Measurements from ENCODE around the gene LIN7A. TPM values are rescaled to one million over a fixed set of nuclear protein-coding genes. Genes with fewer than 3 reads are reported as not detected.

Gene LIN7A
- 0.04 and 0.15 TPM in 2 replicates for total RNA-seq (2014; rRNA removed; shearing (Covaris generic); ENCODE audit: low replicate concordance)

DNA sequence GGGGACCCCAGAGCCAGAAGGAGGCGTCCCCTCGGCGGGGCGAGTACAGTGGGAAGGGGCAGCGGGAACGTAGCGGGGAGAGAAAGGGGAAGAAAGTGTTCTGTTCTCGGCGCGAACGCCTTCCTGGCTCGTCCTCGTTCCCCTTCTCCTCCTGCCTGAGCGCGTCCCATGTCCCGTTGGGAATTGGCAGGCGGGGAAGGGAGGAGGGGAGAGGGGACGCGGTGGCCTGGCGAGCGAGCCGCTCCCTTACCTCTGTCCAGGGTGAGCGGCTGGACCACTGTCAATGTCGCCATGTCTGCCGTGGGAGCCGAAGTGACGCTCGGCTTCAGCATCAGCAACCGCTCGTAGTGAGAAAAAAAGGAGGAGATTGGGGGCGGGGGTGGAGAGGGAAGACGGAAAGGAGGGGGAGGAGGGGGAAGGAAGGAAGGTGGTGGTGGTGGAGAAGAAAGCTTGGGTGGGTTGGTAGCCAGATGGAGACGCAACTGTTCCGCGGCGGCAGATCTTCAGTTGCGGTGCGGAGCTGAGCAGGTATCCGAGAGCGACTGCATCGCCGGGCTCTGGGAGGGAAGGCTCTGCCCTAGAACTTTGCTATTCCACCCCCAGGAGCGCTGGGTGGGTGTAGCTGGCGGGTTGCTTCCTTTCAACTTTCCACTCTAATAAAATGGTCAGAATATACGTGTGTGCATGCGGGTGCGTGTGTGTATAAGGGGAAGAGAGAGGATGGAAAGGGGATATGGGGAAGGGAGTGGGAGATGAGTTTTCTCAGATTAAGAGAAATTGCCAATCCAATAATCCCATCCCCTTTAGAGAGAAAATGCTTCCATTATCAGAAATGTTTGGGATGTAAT is at the start of gene LIN7A:
LIN7A (minus strand) TSS at position 544 of the 848 bp plus-strand sequence; CDS start at position 332, 212 bp downstream.
- no peak for DNase-seq
- H2AFZ ChIP-seq (ENCODE audit: low read length) = no peak within 1 kb of the TSS
- no peaks in the 10 kb centered on the region for H3K36me3 ChIP-seq (ENCODE audit: insufficient read depth, low read length)
- H3K4me1 ChIP-seq (ENCODE audit: low read length) = no peaks in the 10 kb centered on the region
- H4K20me1 ChIP-seq (ENCODE audit: insufficient read depth, low read depth, low read length) = no peaks in the 10 kb centered on the region
- H3K4me3 ChIP-seq (ENCODE audit: low read length) = no peak within 1 kb of the TSS
- no peak within 1 kb of the TSS for H3K4me2 ChIP-seq (ENCODE audit: low read depth, low read length, poor library complexity, severe bottlenecking)
- H3K27ac ChIP-seq (ENCODE audit: low read length) = no peak within 1 kb of the TSS
- no peaks in the 10 kb centered on the region for H3K27me3 ChIP-seq (ENCODE audit: low read length)
- no peak within 1 kb of the TSS for H3K9ac ChIP-seq (ENCODE audit: low read length)
- no peaks in the 10 kb centered on the region for H3K79me2 ChIP-seq (ENCODE audit: low read length)
- H3K9me2 ChIP-seq (replicated peaks; ENCODE audit: insufficient read depth, low read length) = no peaks in the 10 kb centered on the region
- no peaks in the 10 kb centered on the region for H3K9me3 ChIP-seq (ENCODE audit: low read length)

- Histone ChIP-seq H4K20me1 (ENCODE audit: insufficient read depth, low read depth, low read length) (no peaks in the 10 kb centered on the region), H3K9me2 (replicated peaks; ENCODE audit: insufficient read depth, low read length) (no peaks in the 10 kb centered on the region), H2AFZ (ENCODE audit: low read length) (no peak overlapping the region), H3K27ac (ENCODE audit: low read length) (no peak overlapping the region), H3K27me3 (ENCODE audit: low read length) (no peaks in the 10 kb centered on the region), H3K9me3 (ENCODE audit: low read length) (no peaks in the 10 kb centered on the region), H3K4me3 (ENCODE audit: low read length) (no peak overlapping the region), H3K36me3 (ENCODE audit: insufficient read depth, low read length) (no peaks in the 10 kb centered on the region), H3K4me2 (ENCODE audit: low read depth, low read length, poor library complexity, severe bottlenecking) (no peak overlapping the region), H3K9ac (ENCODE audit: low read length) (no peak overlapping the region), H3K79me2 (ENCODE audit: low read length) (no peaks in the 10 kb centered on the region), H3K4me1 (ENCODE audit: low read length) (no peaks in the 10 kb centered on the region)
- no peak for DNase-seq
Measured at GRCh38 chr12:80986224-80986623, 48.5 kb upstream of the LIN7A start.

- Histone ChIP-seq H2AFZ (ENCODE audit: low read length) (no peak overlapping the region), H3K4me3 (ENCODE audit: low read length) (no peak overlapping the region), H3K27me3 (ENCODE audit: low read length) (no peaks in the 10 kb centered on the region)
Measured at GRCh38 chr12:80979816-80980215, 42.1 kb upstream of the LIN7A start.

DNA sequence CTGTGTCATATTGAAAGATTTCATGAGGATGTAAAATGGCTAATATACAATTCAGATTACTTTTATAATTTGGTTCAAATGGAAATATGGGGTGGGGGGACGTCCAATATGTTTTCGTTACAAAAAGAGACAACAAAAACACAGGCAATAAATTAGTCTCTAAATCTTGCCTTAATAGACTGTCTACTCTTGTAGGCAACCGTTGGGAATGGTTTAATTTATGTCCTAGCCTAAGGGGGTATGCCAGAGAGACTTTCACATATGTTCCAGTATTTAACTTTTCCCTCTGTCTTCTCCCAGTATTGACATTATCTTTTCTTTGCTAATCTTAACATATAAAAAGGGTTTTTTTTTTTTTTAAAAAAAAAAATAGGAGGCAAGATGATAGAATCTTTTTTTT is 41.5 kb upstream of the LIN7A start:
- Histone ChIP-seq H3K36me3 (ENCODE audit: insufficient read depth, low read length) (no peaks in the 10 kb centered on the region), H3K4me2 (ENCODE audit: low read depth, low read length, poor library complexity, severe bottlenecking) (no peak overlapping the region), H4K20me1 (ENCODE audit: insufficient read depth, low read depth, low read length) (no peaks in the 10 kb centered on the region), H3K9me2 (replicated peaks; ENCODE audit: insufficient read depth, low read length) (no peaks in the 10 kb centered on the region), H3K9me3 (ENCODE audit: low read length) (no peaks in the 10 kb centered on the region), H3K9ac (ENCODE audit: low read length) (no peak overlapping the region), H3K79me2 (ENCODE audit: low read length) (no peaks in the 10 kb centered on the region), H3K4me1 (ENCODE audit: low read length) (no peaks in the 10 kb centered on the region), H2AFZ (ENCODE audit: low read length) (no peak overlapping the region), H3K4me3 (ENCODE audit: low read length) (no peak overlapping the region), H3K27me3 (ENCODE audit: low read length) (no peaks in the 10 kb centered on the region), H3K27ac (ENCODE audit: low read length) (no peak overlapping the region)
- DNase-seq = no peak

More at GRCh38 chr12:80979816-80980215, 42.1 kb upstream of the LIN7A start:
- no peaks in the 10 kb centered on the region for H3K36me3 ChIP-seq (ENCODE audit: insufficient read depth, low read length)
- no peaks in the 10 kb centered on the region for H3K4me1 ChIP-seq (ENCODE audit: low read length)
- no peaks in the 10 kb centered on the region for H3K79me2 ChIP-seq (ENCODE audit: low read length)
- H3K9me3 ChIP-seq (ENCODE audit: low read length) = no peaks in the 10 kb centered on the region
- no peak for DNase-seq
- no peaks in the 10 kb centered on the region for H4K20me1 ChIP-seq (ENCODE audit: insufficient read depth, low read depth, low read length)
- H3K4me2 ChIP-seq (ENCODE audit: low read depth, low read length, poor library complexity, severe bottlenecking) = no peak overlapping the region
- no peak overlapping the region for H3K9ac ChIP-seq (ENCODE audit: low read length)
- no peak overlapping the region for H3K27ac ChIP-seq (ENCODE audit: low read length)
- no peaks in the 10 kb centered on the region for H3K9me2 ChIP-seq (replicated peaks; ENCODE audit: insufficient read depth, low read length)

DNA sequence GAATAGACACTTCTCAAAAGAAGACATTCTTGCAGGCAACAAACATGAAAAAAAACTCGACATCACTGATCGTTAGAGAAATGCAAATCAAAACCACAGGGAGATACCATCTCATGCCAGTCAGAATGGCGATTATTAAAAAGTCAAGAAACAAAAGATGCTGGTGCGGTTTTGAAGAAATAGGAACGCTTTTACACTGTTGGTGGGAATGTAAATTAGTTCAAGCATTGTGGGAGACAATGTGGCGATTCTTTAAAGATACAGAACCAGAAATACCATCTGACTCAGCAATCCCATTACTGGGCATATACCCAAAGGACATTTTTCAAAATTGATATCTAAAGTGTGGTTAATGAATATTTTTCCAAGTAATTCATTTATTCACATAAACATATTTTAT is 39.6 kb upstream of the LIN7A start:
- Histone ChIP-seq H3K36me3 (ENCODE audit: insufficient read depth, low read length) (no peaks in the 10 kb centered on the region), H3K9me3 (ENCODE audit: low read length) (no peaks in the 10 kb centered on the region), H3K9me2 (replicated peaks; ENCODE audit: insufficient read depth, low read length) (no peaks in the 10 kb centered on the region), H3K9ac (ENCODE audit: low read length) (no peak overlapping the region), H3K27ac (ENCODE audit: low read length) (no peak overlapping the region), H2AFZ (ENCODE audit: low read length) (no peak overlapping the region), H4K20me1 (ENCODE audit: insufficient read depth, low read depth, low read length) (no peaks in the 10 kb centered on the region), H3K79me2 (ENCODE audit: low read length) (no peaks in the 10 kb centered on the region), H3K4me3 (ENCODE audit: low read length) (no peak overlapping the region), H3K4me2 (ENCODE audit: low read depth, low read length, poor library complexity, severe bottlenecking) (no peak overlapping the region), H3K4me1 (ENCODE audit: low read length) (no peaks in the 10 kb centered on the region), H3K27me3 (ENCODE audit: low read length) (no peaks in the 10 kb centered on the region)
- no peak for DNase-seq

DNA sequence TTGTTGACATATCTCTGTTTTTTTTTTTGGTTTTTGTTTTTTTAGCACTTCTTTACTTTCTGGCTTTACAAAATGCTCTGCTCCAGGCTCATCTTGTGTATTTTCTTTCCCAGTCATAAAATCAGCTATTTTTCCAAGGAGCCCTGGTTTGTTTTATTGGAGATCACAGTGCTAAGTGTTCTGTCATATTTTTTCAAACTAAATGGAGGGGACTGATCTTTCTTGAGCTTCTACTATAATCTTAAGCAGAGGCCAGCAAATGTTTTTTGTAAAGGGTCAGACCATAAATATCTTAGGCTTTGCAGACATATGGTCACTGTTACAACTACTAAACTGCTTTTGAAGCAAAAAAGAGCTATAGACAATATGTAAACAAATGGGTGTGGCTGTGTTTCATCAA is 30.6 kb upstream of the LIN7A start:
- H3K9ac ChIP-seq (ENCODE audit: low read length) = no peak overlapping the region
- H3K9me3 ChIP-seq (ENCODE audit: low read length) = no peaks in the 10 kb centered on the region
- no peak overlapping the region for H3K4me3 ChIP-seq (ENCODE audit: low read length)

GRCh38 chr12:80967565-80967964 is 29.8 kb upstream of the LIN7A start:
- no peaks in the 10 kb centered on the region for H3K4me1 ChIP-seq (ENCODE audit: low read length)

More for the DNA sequence above, 30.6 kb upstream of the LIN7A start:
- H2AFZ ChIP-seq (ENCODE audit: low read length) = no peak overlapping the region
- no peaks in the 10 kb centered on the region for H3K27me3 ChIP-seq (ENCODE audit: low read length)
- H3K4me2 ChIP-seq (ENCODE audit: low read depth, low read length, poor library complexity, severe bottlenecking) = no peak overlapping the region
- no peak overlapping the region for H3K27ac ChIP-seq (ENCODE audit: low read length)
- no peaks in the 10 kb centered on the region for H3K9me2 ChIP-seq (replicated peaks; ENCODE audit: insufficient read depth, low read length)
- no peaks in the 10 kb centered on the region for H3K36me3 ChIP-seq (ENCODE audit: insufficient read depth, low read length)
- H3K79me2 ChIP-seq (ENCODE audit: low read length) = no peaks in the 10 kb centered on the region
- no peaks in the 10 kb centered on the region for H3K4me1 ChIP-seq (ENCODE audit: low read length)
- DNase-seq = no peak
- no peaks in the 10 kb centered on the region for H4K20me1 ChIP-seq (ENCODE audit: insufficient read depth, low read depth, low read length)

DNA sequence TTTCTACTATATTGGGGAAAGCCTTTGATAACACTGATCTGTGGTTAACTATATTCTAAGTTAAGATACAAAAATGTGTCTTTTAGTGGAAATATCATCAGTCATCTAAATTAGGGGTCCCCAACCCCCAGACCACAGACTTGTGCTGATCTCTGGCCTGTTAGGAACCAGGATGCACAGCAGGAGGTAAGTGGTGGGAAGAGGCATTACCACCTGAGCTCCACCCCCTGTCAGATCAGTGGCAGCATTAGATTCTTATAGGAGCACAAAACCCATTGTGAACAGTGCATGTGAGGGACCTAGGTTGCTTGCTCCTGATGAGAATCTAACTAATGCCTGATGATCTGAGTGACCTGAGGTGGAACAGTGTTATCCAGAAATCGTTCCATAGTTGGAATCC is 28.3 kb upstream of the LIN7A start:
- no peak overlapping the region for H3K27ac ChIP-seq (ENCODE audit: low read length)
- H3K27me3 ChIP-seq (ENCODE audit: low read length) = no peaks in the 10 kb centered on the region
- H3K36me3 ChIP-seq (ENCODE audit: insufficient read depth, low read length) = no peaks in the 10 kb centered on the region
- H3K4me2 ChIP-seq (ENCODE audit: low read depth, low read length, poor library complexity, severe bottlenecking) = no peak overlapping the region
- H2AFZ ChIP-seq (ENCODE audit: low read length) = no peak overlapping the region
- H3K4me3 ChIP-seq (ENCODE audit: low read length) = no peak overlapping the region
- no peaks in the 10 kb centered on the region for H4K20me1 ChIP-seq (ENCODE audit: insufficient read depth, low read depth, low read length)
- H3K79me2 ChIP-seq (ENCODE audit: low read length) = no peaks in the 10 kb centered on the region
- no peaks in the 10 kb centered on the region for H3K9me3 ChIP-seq (ENCODE audit: low read length)
- H3K9ac ChIP-seq (ENCODE audit: low read length) = no peak overlapping the region
- no peaks in the 10 kb centered on the region for H3K9me2 ChIP-seq (replicated peaks; ENCODE audit: insufficient read depth, low read length)
- DNase-seq = no peak
- no peaks in the 10 kb centered on the region for H3K4me1 ChIP-seq (ENCODE audit: low read length)

More at GRCh38 chr12:80967565-80967964, 29.8 kb upstream of the LIN7A start:
- no peak overlapping the region for H3K27ac ChIP-seq (ENCODE audit: low read length)
- H3K4me3 ChIP-seq (ENCODE audit: low read length) = no peak overlapping the region
- H3K9me2 ChIP-seq (replicated peaks; ENCODE audit: insufficient read depth, low read length) = no peaks in the 10 kb centered on the region
- no peak overlapping the region for H3K4me2 ChIP-seq (ENCODE audit: low read depth, low read length, poor library complexity, severe bottlenecking)
- H4K20me1 ChIP-seq (ENCODE audit: insufficient read depth, low read depth, low read length) = no peaks in the 10 kb centered on the region
- no peak overlapping the region for H3K9ac ChIP-seq (ENCODE audit: low read length)
- H3K36me3 ChIP-seq (ENCODE audit: insufficient read depth, low read length) = no peaks in the 10 kb centered on the region
- H3K27me3 ChIP-seq (ENCODE audit: low read length) = no peaks in the 10 kb centered on the region
- DNase-seq = no peak
- H3K9me3 ChIP-seq (ENCODE audit: low read length) = no peaks in the 10 kb centered on the region
- no peak overlapping the region for H2AFZ ChIP-seq (ENCODE audit: low read length)
- H3K79me2 ChIP-seq (ENCODE audit: low read length) = no peaks in the 10 kb centered on the region

All from Karpas-422 (cell line).